ENCODE data around the gene PTPRM. TPM values are rescaled to one million over a fixed set of nuclear protein-coding genes. Genes with fewer than 3 reads are reported as not detected.

PTPRM gene
- total RNA-seq, 1 experiment from 2014 or later = 14.5 TPM

DNA sequence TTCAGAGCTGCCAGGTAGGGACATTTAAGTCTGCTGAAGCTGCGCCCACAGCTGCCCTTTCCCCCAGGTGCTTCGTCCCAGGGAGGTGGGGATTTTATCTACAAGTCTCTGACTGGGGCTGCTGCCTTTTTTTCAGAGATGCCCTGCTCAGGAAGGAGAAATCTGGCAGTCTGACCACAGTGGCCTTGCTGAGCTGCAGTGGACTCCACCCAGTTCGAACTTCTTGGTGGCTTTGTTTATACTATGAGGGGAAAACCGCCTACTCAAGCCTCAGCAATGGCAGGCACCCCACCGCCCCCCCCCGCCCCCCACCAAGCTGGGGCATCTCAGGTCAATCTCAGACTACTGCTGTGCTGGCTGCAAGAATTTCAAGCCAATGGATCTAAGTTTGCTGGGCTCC, 584.1 kb downstream of the PTPRM start:
- TF ChIP-seq TCF7L2 (IDR thresholded peaks at IDR 0.05; ENCODE audit: borderline replicate concordance, extremely low read depth, insufficient read depth, insufficient read length) (no peak), ATF3 (IDR thresholded peaks at IDR 0.05) (no peak), POLR2AphosphoS5 (IDR thresholded peaks at IDR 0.05; ENCODE audit: low read depth, low read length) (no peak), CBX3 (IDR thresholded peaks at IDR 0.05; ENCODE audit: low read depth) (no peak), EZH2phosphoT487 (IDR thresholded peaks at IDR 0.05; ENCODE audit: borderline replicate concordance) (no peak), POLR2A (IDR thresholded peaks at IDR 0.05; ENCODE audit: borderline replicate concordance, extremely low read depth, insufficient read depth, insufficient read length) (no peak), SIN3A (IDR thresholded peaks at IDR 0.05; ENCODE audit: low read depth) (no peak), JUND (IDR thresholded peaks at IDR 0.05) (no peak), SP1 (IDR thresholded peaks at IDR 0.05; ENCODE audit: low read depth) (no peak), CEBPB (IDR thresholded peaks at IDR 0.05; ENCODE audit: low read depth) (no peak), YY1 (IDR thresholded peaks at IDR 0.05; ENCODE audit: extremely low read depth, insufficient replicate concordance, low read depth, low read length) (no peak), REST (IDR thresholded peaks at IDR 0.05; ENCODE audit: low read depth) (no peak), ELF1 (IDR thresholded peaks at IDR 0.05; ENCODE audit: borderline replicate concordance, low read depth) (no peak), EZH2 (IDR thresholded peaks at IDR 0.05) (no peak), ZNF274 (IDR thresholded peaks at IDR 0.05; ENCODE audit: low read depth, low read length) (no peak), RAD21 (IDR thresholded peaks at IDR 0.05; ENCODE audit: low read depth) (no peak), ZFX (IDR thresholded peaks at IDR 0.05) (no peak), MAX (IDR thresholded peaks at IDR 0.05) (no peak), SRF (IDR thresholded peaks at IDR 0.05; ENCODE audit: low read depth) (no peak)
- TF ChIP-seq, protein P1, sequence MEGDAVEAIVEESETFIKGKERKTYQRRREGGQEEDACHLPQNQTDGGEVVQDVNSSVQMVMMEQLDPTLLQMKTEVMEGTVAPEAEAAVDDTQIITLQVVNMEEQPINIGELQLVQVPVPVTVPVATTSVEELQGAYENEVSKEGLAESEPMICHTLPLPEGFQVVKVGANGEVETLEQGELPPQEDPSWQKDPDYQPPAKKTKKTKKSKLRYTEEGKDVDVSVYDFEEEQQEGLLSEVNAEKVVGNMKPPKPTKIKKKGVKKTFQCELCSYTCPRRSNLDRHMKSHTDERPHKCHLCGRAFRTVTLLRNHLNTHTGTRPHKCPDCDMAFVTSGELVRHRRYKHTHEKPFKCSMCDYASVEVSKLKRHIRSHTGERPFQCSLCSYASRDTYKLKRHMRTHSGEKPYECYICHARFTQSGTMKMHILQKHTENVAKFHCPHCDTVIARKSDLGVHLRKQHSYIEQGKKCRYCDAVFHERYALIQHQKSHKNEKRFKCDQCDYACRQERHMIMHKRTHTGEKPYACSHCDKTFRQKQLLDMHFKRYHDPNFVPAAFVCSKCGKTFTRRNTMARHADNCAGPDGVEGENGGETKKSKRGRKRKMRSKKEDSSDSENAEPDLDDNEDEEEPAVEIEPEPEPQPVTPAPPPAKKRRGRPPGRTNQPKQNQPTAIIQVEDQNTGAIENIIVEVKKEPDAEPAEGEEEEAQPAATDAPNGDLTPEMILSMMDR (IDR thresholded peaks at IDR 0.05 in 2 of 3, conservative IDR thresholded peaks at IDR 0.05 in 1 of 3; ENCODE audit: borderline replicate concordance in 1 of 3, insufficient read depth in 1 of 3, low read depth in 2 of 3, low read length in 2 of 3) = no peak
- no peaks in the 10 kb centered on the region for H3K9me2 ChIP-seq (ENCODE audit: insufficient read depth)
- no peaks in the 10 kb centered on the region for H3K27me3 ChIP-seq (ENCODE audit: insufficient read depth, low read length)
- no peaks in the 10 kb centered on the region for H3K4me1 ChIP-seq (ENCODE audit: control insufficient read depth in 1 of 2, insufficient read depth in 2 of 2, low read length in 2 of 2)
- ATAC-seq = no peak
- no peaks in the 10 kb centered on the region for H3K36me3 ChIP-seq (ENCODE audit: control insufficient read depth in 1 of 2, insufficient read depth in 2 of 2, low read length in 2 of 2)
- H2AFZ ChIP-seq (ENCODE audit: low read depth, low read length, poor library complexity, severe bottlenecking) = no peak overlapping the region
- no peak overlapping the region for H3K4me2 ChIP-seq (ENCODE audit: low read length)
- intact Hi-C loops (cut with micrococcal nuclease) = no loop called here
- no peak overlapping the region for H3K4me3 ChIP-seq (replicated peaks in 1 of 2; ENCODE audit: low read depth in 1 of 2, low read length in 2 of 2)
- no peak overlapping the region for H3K27ac ChIP-seq (ENCODE audit: low read depth, low read length)
- ChIA-PET RAD21 (ENCODE audit: low non-redundant PET in 1 of 2, low total read pairs in 2 of 2, uncharacterized antibody in 2 of 2, unreplicated experiment in 2 of 2) (no interaction called here), POLR2A (no interaction called here), CTCF (no interaction called here)
- no peaks in the 10 kb centered on the region for H3K9me3 ChIP-seq (ENCODE audit: control insufficient read depth in 1 of 2, insufficient read depth in 1 of 2, low read depth in 1 of 2, low read length in 2 of 2)
- DNase-seq (ENCODE audit: low read depth, low spot score) = no peak
- H4K20me1 ChIP-seq (ENCODE audit: insufficient read depth) = no peaks in the 10 kb centered on the region
- BruUV-seq (replicated peaks) = no TSS peak
- no peak overlapping the region for H3K9ac ChIP-seq (ENCODE audit: low read length)
- H3K79me2 ChIP-seq (ENCODE audit: insufficient read depth, low read length) = no peaks in the 10 kb centered on the region

Measured in HCT116 (cell line).